Immature natural killer cell (primary cell): Measurements from ENCODE around the gene KIRREL3. TPM values are rescaled to one million over a fixed set of nuclear protein-coding genes. Genes with fewer than 3 reads are reported as not detected.

Experiments used
- DNase-seq, 3 donors: peaks; one replicate each; pipeline ENCODE4 v3.0.0; 2022; ENCODE audit warnings: mixed read lengths in 1 of 3
- H3K27ac Mint-ChIP-seq, 6 donors: one replicate each; pipeline ENCODE4 v1.8.0; 2020; ENCODE audit warnings: mixed read lengths in 6 of 6, mild to moderate bottlenecking in 5 of 6, inconsistent platforms in 4 of 6, moderate library complexity in 3 of 6
- H3K27me3 Mint-ChIP-seq, 3 donors: one replicate each; pipeline ENCODE4 v1.8.0; 2020 to 2021; ENCODE audit warnings: low read depth in 3 of 3, mild to moderate bottlenecking in 3 of 3, mixed read lengths in 3 of 3, moderate library complexity in 3 of 3, inconsistent platforms in 1 of 3
- H3K36me3 Mint-ChIP-seq, 3 donors: one replicate each; pipeline ENCODE4 v1.8.0; 2020; ENCODE audit warnings: mixed read lengths in 3 of 3, inconsistent platforms in 2 of 3, mild to moderate bottlenecking in 2 of 3
- H3K4me1 Mint-ChIP-seq, 2 donors: one replicate each; pipeline ENCODE4 v1.8.0; 2020; ENCODE audit warnings: inconsistent platforms in 2 of 2, mild to moderate bottlenecking in 2 of 2, mixed read lengths in 2 of 2, moderate library complexity in 1 of 2
- H3K4me3 Mint-ChIP-seq, 5 donors: one replicate each; pipeline ENCODE4 v1.8.0; 2020; ENCODE audit warnings: mild to moderate bottlenecking in 5 of 5, mixed read lengths in 5 of 5, inconsistent platforms in 3 of 5, moderate library complexity in 3 of 5
- H3K9me3 Mint-ChIP-seq, 6 donors: one replicate each; pipeline ENCODE4 v1.8.0; 2020; ENCODE audit warnings: mild to moderate bottlenecking in 6 of 6, mixed read lengths in 6 of 6, inconsistent platforms in 4 of 6, moderate library complexity in 3 of 6
- polyA plus RNA-seq, 3 donors: library from polyadenylated mRNA; unstranded; fragments of 300-500 nt; fragmentation: Illumina TruSeq; gene quantifications; one replicate each; pipeline ENCODE4 v1.2.3, GENCODE V29; 2021

Gene KIRREL3
- polyA plus RNA-seq, 3 donors from 2014 or later: 0.66 TPM; not detected in 2

DNA sequence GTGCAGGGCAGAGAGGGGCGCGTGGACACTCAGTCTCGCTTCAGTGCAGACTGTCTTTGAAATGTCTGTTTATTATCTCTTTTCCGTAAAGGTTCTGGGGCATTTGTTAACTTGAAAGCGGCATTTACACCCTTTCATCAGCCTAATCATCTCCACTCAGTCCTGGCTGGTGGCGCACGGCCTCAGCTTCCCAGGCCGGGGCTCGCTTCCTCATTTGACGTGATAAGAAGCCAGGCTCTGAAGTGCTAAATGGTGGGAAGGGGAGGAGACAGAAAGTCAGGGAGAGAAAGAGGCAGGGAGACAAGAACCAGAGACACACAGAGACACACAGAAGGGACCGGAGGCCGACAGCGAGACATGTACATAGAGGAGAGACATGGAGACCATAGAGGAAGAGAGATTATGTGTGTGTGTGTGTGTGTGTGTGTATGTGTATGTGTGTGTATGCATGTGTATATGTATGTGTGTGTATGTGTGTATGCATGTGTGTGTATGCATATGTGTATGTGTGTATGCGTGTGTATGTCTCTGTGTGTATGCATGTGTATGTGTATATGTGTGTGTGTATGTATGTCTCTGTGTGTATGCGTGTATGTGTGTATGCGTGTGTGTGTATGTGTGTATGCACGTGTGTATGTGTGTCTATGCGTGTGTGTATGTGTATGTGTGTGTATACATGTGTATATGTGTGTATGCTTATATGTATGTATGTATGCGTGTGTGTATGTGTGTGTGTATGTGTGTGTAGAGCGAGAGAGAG, 543.6 kb downstream of the KIRREL3 start:
- Mint-ChIP-seq H3K9me3 (no peaks in the 10 kb centered on the region), H3K4me1 (no peaks in the 10 kb centered on the region), H3K4me3 (no peak overlapping the region), H3K27me3 (peaks cover 0 to 6% (median 0%) of the 10 kb centered on the region in 3 donors), H3K27ac (no peak overlapping the region), H3K36me3 (no peaks in the 10 kb centered on the region)
- no peak for DNase-seq

DNA sequence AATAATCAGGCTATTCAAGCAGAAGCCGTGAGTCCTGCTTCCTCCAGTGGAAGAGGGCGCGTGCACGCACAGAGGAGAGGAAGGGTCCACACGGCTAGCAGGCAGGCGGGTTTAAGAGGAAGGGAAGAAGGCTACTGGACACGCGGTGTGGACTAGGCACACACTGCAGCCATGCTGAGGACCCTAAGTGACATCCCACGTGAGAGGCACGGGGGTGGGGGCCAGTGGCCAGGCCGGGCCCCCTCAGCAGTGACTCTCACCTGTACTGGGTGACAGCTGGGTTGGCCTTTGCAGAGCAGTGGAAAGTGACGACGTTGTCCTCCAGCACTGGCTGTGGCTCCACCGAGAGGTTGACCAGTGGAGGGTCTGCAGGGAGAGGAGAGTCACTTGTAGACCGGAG, 544.5 kb downstream of the KIRREL3 start:
- no peaks in the 10 kb centered on the region for H3K36me3 Mint-ChIP-seq
- H3K27ac Mint-ChIP-seq: no peak overlapping the region
- H3K4me1 Mint-ChIP-seq: peaks cover 0 to 3% of the 10 kb centered on the region in 2 donors
- peaks cover 0 to 6% (median 0%) of the 10 kb centered on the region in 3 donors for H3K27me3 Mint-ChIP-seq
- H3K4me3 Mint-ChIP-seq: no peak overlapping the region
- no peak for DNase-seq
- no peaks in the 10 kb centered on the region for H3K9me3 Mint-ChIP-seq

DNA sequence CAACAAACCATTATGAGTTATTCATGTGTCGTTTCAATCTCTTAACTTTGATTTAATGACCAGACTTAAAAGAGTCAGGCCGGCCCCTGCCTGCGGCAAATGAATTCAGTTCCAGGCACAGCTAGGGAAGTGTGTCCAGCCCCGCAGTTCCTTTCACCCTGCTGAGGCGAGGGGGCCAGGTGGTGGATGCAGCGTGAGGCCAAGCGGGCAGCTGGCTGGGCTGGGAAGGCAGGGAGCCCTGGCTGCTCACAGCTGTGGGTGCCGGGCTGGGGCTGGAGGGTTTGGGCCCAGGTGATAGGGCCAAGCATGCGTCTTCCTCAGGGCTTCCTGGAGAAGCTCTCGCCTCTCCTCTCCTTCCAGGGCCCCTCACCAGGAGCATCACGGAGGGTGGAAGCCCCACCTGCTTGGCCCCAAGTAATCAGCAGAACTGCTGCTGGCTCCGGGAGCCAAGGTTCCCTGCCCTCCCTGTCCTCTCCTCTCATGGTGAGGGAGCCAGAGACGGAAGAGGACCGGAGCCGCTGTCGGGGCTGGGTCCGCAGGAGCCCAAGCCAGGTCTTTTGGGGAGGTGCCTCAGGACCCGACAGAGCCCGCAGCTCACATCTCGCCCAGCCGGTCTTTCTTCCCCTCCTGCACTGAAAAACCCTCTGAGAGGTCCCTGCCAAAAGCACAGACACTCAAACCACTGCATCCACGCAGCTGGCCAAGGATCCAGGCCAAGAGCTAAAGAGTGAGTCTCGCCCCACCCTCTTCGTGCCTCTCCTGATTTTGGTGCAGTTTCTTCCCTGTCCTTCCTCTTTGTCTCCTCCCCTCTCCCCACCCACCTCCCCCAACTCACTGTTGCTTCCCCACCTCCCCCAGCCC, 548.1 kb downstream of the KIRREL3 start:
- H3K27me3 Mint-ChIP-seq: peaks cover 0 to 6% (median 3%) of the 10 kb centered on the region in 3 donors
- H3K4me3 Mint-ChIP-seq: no peak overlapping the region
- no peak overlapping the region for H3K27ac Mint-ChIP-seq
- peaks cover 0 to 3% (median 0%) of the 10 kb centered on the region in 3 donors for H3K36me3 Mint-ChIP-seq
- H3K9me3 Mint-ChIP-seq: no peaks in the 10 kb centered on the region
- DNase-seq: no peak
- H3K4me1 Mint-ChIP-seq: peaks cover 0 to 4% of the 10 kb centered on the region in 2 donors

DNA sequence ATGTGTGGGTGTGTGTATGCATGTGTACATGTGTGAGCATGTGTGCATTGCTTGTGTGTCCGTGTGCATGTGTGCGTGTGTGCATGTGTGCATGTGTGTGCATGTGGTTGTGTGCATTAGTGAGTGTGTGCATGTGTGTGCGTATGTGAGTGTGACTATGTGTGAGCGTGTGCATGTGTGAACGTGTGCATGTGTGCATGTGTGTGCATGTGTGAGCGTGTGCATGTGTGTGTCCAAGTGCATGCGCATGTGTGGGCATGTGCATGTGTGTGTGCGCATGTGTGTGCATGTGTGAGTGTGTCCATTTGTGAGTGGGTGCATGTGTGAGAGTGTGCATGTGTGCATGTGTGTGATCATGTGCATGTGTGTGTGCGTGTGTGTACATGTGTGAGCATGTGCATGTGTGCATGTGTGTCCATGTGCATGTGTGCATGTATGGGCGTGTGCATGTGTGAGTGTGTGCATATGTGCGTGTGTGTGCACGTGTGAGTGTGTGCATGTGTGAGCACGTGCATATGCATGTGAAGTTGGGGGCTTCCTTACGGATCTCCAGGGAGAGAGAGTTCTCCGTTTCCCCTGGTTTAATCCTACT, 549.3 kb downstream of the KIRREL3 start:
- DNase-seq: no peak
- Mint-ChIP-seq H3K36me3 (peaks cover 0 to 3% (median 0%) of the 10 kb centered on the region in 3 donors), H3K9me3 (no peaks in the 10 kb centered on the region), H3K27me3 (peaks cover 0 to 6% (median 3%) of the 10 kb centered on the region in 3 donors), H3K27ac (peak overlapping the region in 2 of 6 donors; percentile 57 to 71), H3K4me1 (peaks cover 0 to 4% of the 10 kb centered on the region in 2 donors), H3K4me3 (no peak overlapping the region)

DNA sequence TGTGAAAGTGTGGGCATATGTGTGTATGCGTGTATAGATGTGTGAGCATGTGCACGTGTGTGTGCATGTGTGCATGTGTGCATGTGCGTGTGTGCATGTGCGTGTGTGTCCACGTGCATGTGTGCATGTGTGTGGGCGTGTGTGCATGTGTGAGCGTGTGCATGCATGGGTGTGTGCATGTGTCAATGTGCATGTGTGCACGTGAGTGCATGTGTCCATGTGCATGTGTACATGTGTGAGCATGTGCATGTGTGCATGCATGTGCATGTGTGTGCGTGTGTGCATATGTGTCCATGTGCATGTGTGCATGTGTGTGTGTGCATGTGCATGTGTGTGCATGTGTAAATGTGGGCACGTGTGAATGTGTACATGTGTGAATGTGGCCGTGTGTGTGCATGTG, 549.8 kb downstream of the KIRREL3 start:
- DNase-seq: no peak
- H3K36me3 Mint-ChIP-seq: peaks cover 0 to 3% (median 0%) of the 10 kb centered on the region in 3 donors
- H3K27ac Mint-ChIP-seq: peak overlapping the region in 2 of 6 donors; percentile 57 to 71
- no peaks in the 10 kb centered on the region for H3K9me3 Mint-ChIP-seq
- peaks cover 0 to 6% (median 3%) of the 10 kb centered on the region in 3 donors for H3K27me3 Mint-ChIP-seq
- H3K4me3 Mint-ChIP-seq: no peak overlapping the region
- peaks cover 0 to 4% of the 10 kb centered on the region in 2 donors for H3K4me1 Mint-ChIP-seq

DNA sequence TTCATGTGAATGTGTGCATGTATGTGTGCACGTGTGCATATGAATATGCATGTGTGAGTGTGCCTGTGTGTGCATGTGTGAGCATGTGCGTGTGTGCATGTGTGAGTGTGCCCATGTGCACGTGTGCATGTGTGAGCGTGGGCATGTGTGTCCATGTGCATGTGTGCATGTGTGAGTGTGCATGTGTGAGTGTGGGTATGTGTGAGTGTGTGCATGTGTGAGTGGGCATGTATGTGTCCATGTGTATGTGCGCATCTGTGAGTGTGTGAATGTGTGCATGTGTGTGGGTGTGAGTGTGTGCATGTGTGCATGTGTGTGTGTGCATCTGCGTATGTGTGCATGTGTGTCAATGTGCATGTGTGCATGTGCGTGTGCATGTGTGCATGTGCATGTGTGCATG, 550.4 kb downstream of the KIRREL3 start:
- Mint-ChIP-seq H3K4me3 (no peak overlapping the region), H3K9me3 (no peaks in the 10 kb centered on the region), H3K36me3 (peaks cover 0 to 3% (median 0%) of the 10 kb centered on the region in 3 donors), H3K4me1 (peaks cover 0 to 4% of the 10 kb centered on the region in 2 donors), H3K27ac (peak overlapping the region in 1 of 6 donors; percentile 84), H3K27me3 (peaks cover 0 to 6% (median 3%) of the 10 kb centered on the region in 3 donors)
- DNase-seq: no peak

DNA sequence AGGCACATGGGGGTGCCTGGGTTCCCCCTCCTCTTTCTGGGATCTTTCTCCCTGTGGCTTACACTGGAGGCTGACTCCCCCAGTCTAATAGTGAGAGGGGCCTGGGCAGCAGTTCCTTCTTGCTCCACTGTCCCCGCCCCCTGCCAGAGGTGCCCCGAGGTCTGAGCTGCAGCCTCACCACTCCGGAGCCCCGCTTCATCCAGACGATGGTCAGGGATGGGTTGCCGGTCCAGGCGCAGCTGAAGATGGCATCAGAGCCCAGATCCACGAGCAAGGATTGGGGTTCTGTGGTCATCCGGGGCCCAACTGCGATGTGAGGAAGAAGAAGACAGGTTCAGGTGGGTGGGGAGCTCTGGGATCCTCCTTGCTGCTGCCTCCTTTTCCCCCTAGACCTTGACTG, 554.0 kb downstream of the KIRREL3 start:
- no peak overlapping the region for H3K27ac Mint-ChIP-seq
- H3K9me3 Mint-ChIP-seq: no peaks in the 10 kb centered on the region
- H3K4me1 Mint-ChIP-seq: peaks cover 0 to 4% of the 10 kb centered on the region in 2 donors
- no peak overlapping the region for H3K4me3 Mint-ChIP-seq
- DNase-seq: no peak
- peaks cover 2 to 6% (median 4%) of the 10 kb centered on the region in 3 donors for H3K27me3 Mint-ChIP-seq
- H3K36me3 Mint-ChIP-seq: peaks cover 0 to 3% (median 0%) of the 10 kb centered on the region in 3 donors

DNA sequence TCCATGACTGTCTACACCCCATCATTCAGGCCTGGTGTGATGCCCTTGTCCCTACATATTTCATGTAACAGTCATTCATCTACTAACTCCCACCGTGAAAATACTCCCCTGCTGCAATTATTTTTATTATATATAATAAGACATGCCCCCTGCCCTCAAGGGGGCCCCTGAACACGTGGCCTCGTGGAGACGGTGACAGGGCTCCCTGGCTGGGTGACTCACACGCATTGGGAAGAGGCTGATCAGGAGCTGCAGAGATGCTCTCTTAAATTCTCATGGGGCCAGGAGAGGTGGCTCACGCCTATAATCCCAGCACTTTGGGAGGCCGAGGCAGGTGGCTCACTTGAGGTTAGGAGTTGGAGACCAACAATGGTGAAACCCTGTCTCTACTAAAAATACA, 556.5 kb downstream of the KIRREL3 start:
- peak overlapping the region in 1 of 6 donors; percentile 37 for H3K27ac Mint-ChIP-seq

DNA sequence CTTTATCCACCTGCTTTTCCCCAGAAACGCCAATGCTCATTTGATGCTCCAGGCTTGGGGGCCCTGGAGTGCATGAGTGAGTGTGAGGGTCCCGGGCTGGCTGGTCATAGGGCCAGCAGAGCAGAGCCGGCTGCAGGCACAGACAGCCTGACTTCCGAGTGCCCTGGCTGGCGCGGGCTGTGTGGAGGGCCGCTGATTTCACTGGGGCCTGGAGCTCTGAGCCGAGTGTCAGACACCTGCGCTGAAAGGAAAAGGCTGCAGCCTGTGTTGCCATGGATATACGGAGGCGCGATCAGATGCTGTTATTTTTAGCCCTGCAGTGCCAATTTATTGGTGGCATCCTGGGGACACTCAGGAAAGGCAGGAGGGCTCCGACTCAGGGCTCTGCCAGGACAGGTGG, 557.5 kb downstream of the KIRREL3 start:
- DNase-seq: no peak
- Mint-ChIP-seq H3K27me3 (peaks cover 0 to 2% (median 2%) of the 10 kb centered on the region in 3 donors), H3K9me3 (no peaks in the 10 kb centered on the region), H3K4me3 (no peak overlapping the region), H3K4me1 (peaks cover 6 to 9% of the 10 kb centered on the region in 2 donors), H3K36me3 (no peaks in the 10 kb centered on the region), H3K27ac (no peak overlapping the region)

More for the DNA sequence above, 556.5 kb downstream of the KIRREL3 start:
- H3K36me3 Mint-ChIP-seq: no peaks in the 10 kb centered on the region
- no peak for DNase-seq
- no peaks in the 10 kb centered on the region for H3K9me3 Mint-ChIP-seq
- H3K4me1 Mint-ChIP-seq: peaks cover 6 to 9% of the 10 kb centered on the region in 2 donors
- H3K4me3 Mint-ChIP-seq: no peak overlapping the region
- peaks cover 0 to 2% (median 2%) of the 10 kb centered on the region in 3 donors for H3K27me3 Mint-ChIP-seq

DNA sequence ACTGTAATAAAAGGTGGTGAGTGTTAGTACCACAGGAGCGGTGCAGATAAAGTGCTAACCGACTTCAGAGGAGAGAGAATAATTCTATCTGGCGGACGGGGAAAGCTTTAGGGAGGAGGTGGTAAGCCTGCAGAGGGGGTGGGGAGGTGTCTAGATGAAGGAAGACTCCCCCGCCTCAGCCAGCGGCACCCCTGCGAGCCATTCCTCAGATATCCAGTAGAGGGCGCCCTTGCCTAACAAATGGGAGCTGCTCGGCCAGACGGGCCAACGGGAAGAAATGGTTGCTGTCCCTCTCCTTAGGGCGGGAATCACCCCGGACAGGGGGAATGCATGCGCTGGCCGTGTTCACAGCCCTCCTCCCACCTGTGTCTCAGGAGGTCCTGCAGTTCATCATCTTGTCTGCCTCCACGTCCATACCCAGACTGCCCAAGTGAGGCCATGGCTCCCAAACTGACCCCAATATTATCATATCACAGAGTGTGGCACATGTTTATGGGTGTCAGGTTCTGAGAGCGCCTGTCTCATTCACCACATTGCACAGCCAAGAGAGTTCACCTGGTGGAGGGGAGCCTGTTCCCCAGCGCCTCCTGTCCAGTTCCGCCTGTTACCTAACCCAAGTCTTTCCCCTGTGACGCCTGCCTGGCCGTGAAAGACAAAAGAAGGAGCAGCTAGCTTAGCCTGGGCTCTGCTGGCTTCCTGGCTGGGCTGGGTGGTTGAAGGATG, 559.6 kb downstream of the KIRREL3 start:
- no peak overlapping the region for H3K4me3 Mint-ChIP-seq
- peak; percentile 70 to 78 (median 72) for DNase-seq
- H3K36me3 Mint-ChIP-seq: no peaks in the 10 kb centered on the region
- H3K4me1 Mint-ChIP-seq: peaks cover 6 to 9% of the 10 kb centered on the region in 2 donors
- peaks cover 0 to 2% (median 2%) of the 10 kb centered on the region in 3 donors for H3K27me3 Mint-ChIP-seq
- H3K9me3 Mint-ChIP-seq: no peaks in the 10 kb centered on the region
- peak overlapping the region in 2 of 6 donors; percentile 13 to 49 for H3K27ac Mint-ChIP-seq

DNA sequence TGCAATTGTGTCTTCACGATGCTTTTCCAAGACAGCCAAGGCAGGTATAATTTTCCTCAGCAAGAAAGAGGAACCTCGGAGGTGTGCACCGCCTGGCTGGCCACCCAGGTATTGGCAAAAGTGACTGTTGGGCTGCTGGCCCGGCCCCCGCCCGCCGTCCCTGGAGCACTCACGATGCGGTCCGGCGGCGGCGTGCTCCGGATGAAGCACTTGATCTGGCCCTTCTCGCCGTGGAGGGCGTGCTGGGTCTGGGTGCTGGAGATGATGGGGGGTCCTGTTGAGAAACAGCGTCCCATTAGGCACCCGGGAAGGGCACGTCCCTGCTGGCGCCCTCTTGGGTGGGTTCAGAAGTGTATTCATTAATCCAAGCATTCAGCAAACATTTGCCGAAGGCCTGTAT, 560.3 kb downstream of the KIRREL3 start:
- DNase-seq: no peak
- H3K9me3 Mint-ChIP-seq: no peaks in the 10 kb centered on the region
- H3K4me3 Mint-ChIP-seq: no peak overlapping the region
- H3K4me1 Mint-ChIP-seq: peaks cover 6 to 9% of the 10 kb centered on the region in 2 donors
- H3K27me3 Mint-ChIP-seq: peaks cover 0 to 2% (median 2%) of the 10 kb centered on the region in 3 donors
- H3K36me3 Mint-ChIP-seq: no peaks in the 10 kb centered on the region
- H3K27ac Mint-ChIP-seq: peak overlapping the region in 1 of 6 donors; percentile 30

DNA sequence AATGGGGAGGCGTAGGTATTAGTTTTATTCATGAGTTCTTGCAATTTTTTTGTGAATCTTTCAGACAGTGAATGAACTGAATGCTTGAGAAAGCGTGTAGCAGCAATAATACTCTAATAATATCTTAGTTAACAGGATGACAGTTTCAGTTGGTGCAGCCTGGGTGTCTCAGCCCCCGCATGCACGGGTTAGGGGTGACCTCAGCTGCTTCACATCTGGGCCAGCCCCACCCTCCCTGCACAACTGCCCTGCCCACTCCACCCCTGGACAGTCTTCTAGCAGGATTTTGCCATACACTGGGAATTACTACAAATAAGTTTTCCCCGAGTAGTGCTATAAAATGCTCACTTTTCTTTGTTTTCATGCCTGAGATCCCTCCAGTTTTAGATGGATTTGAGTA, 561.9 kb downstream of the KIRREL3 start:
- no peaks in the 10 kb centered on the region for H3K9me3 Mint-ChIP-seq
- H3K36me3 Mint-ChIP-seq: no peaks in the 10 kb centered on the region
- DNase-seq: no peak
- peaks cover 0 to 2% (median 2%) of the 10 kb centered on the region in 3 donors for H3K27me3 Mint-ChIP-seq
- peaks cover 6 to 9% of the 10 kb centered on the region in 2 donors for H3K4me1 Mint-ChIP-seq
- peak overlapping the region in 1 of 6 donors; percentile 67 for H3K27ac Mint-ChIP-seq
- no peak overlapping the region for H3K4me3 Mint-ChIP-seq

DNA sequence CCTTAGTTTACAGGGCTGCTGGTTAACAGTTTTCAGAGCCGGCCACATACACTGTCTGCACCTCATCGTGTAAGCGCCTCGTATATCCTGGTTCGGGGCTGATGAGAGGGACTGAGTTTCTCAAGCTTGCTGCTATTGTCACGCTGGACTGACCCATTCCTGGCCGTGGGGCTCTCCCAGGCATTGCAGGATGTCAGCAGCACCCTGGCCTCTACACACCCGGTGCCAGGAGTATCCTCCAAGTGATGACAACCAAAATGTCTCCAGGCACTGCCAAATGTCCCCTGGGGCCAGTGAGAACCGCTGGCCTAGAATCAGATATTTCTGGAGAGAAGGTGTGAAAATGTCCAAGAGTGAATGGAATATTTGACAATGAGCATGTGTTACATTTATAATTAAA, 562.3 kb downstream of the KIRREL3 start:
- H3K27ac Mint-ChIP-seq: peak overlapping the region in 1 of 6 donors; percentile 67
- H3K4me3 Mint-ChIP-seq: no peak overlapping the region
- peaks cover 0 to 2% (median under 1%) of the 10 kb centered on the region in 3 donors for H3K27me3 Mint-ChIP-seq
- no peaks in the 10 kb centered on the region for H3K36me3 Mint-ChIP-seq
- H3K9me3 Mint-ChIP-seq: no peaks in the 10 kb centered on the region
- H3K4me1 Mint-ChIP-seq: peaks cover 6 to 9% of the 10 kb centered on the region in 2 donors
- DNase-seq: no peak
